ENCODE measurements around the gene KRTAP12-2.

DNA sequence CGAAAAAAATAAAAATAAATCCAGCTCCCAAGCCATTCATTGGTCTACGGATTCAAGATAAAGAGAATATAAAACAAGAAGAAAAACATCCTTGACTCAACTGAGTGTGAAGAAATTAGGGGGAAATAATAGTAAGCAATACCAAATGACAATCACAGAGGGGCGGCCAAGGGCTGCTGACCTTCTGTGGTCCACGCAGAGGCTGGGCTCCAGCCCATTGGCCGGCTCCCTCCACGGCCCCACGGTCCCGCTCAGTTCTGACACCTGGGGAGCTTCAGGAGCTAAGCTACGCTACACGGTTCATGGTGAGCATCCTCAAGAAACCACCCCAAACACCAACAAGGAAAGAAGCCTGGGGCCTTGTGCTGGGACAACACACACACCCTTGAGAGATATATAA lies 29.8 kb upstream of the KRTAP12-2 start:
- TF ChIP-seq, protein P1, sequence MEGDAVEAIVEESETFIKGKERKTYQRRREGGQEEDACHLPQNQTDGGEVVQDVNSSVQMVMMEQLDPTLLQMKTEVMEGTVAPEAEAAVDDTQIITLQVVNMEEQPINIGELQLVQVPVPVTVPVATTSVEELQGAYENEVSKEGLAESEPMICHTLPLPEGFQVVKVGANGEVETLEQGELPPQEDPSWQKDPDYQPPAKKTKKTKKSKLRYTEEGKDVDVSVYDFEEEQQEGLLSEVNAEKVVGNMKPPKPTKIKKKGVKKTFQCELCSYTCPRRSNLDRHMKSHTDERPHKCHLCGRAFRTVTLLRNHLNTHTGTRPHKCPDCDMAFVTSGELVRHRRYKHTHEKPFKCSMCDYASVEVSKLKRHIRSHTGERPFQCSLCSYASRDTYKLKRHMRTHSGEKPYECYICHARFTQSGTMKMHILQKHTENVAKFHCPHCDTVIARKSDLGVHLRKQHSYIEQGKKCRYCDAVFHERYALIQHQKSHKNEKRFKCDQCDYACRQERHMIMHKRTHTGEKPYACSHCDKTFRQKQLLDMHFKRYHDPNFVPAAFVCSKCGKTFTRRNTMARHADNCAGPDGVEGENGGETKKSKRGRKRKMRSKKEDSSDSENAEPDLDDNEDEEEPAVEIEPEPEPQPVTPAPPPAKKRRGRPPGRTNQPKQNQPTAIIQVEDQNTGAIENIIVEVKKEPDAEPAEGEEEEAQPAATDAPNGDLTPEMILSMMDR (IDR thresholded peaks at IDR 0.05; ENCODE audit: extremely low read depth in 1 of 2, insufficient read depth in 1 of 2, low read depth in 1 of 2, low read length in 2 of 2): no peak
- TF ChIP-seq POLR2AphosphoS5 (IDR thresholded peaks at IDR 0.05; ENCODE audit: insufficient read depth, low read depth, low read length): no peak
- TF ChIP-seq POLR2A (IDR thresholded peaks at IDR 0.05; ENCODE audit: low read depth, low read length): no peak
- TF ChIP-seq, protein P2, sequence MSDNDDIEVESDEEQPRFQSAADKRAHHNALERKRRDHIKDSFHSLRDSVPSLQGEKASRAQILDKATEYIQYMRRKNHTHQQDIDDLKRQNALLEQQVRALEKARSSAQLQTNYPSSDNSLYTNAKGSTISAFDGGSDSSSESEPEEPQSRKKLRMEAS (IDR thresholded peaks at IDR 0.05; ENCODE audit: insufficient read depth, insufficient read length): no peak
- TF ChIP-seq EZH2 (IDR thresholded peaks at IDR 0.05; ENCODE audit: borderline replicate concordance, low read depth, low read length, severe bottlenecking): no peak
- TF ChIP-seq GATA2 (IDR thresholded peaks at IDR 0.05; ENCODE audit: insufficient read depth, insufficient read length, low read depth, low read length): no peak
- no peak for TF ChIP-seq MYC (IDR thresholded peaks at IDR 0.05; ENCODE audit: low read depth, low read length)

Measured in endothelial cell of umbilical vein (primary cell).